Measurements from ENCODE around the gene GPAT3.

The GPAT3 gene

GRCh38 chr4:83548151-83548905, 12.4 kb downstream of the GPAT3 start (continued):
- TF ChIP-seq, protein P1, sequence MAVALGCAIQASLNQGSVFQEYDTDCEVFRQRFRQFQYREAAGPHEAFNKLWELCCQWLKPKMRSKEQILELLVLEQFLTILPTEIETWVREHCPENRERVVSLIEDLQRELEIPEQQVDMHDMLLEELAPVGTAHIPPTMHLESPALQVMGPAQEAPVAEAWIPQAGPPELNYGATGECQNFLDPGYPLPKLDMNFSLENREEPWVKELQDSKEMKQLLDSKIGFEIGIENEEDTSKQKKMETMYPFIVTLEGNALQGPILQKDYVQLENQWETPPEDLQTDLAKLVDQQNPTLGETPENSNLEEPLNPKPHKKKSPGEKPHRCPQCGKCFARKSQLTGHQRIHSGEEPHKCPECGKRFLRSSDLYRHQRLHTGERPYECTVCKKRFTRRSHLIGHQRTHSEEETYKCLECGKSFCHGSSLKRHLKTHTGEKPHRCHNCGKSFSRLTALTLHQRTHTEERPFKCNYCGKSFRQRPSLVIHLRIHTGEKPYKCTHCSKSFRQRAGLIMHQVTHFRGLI (tag by site-specific recombination; IDR thresholded peaks at IDR 0.05) = peak; percentile 18; the same call in 1 of the 2 replicates
- TF ChIP-seq, protein P2, sequence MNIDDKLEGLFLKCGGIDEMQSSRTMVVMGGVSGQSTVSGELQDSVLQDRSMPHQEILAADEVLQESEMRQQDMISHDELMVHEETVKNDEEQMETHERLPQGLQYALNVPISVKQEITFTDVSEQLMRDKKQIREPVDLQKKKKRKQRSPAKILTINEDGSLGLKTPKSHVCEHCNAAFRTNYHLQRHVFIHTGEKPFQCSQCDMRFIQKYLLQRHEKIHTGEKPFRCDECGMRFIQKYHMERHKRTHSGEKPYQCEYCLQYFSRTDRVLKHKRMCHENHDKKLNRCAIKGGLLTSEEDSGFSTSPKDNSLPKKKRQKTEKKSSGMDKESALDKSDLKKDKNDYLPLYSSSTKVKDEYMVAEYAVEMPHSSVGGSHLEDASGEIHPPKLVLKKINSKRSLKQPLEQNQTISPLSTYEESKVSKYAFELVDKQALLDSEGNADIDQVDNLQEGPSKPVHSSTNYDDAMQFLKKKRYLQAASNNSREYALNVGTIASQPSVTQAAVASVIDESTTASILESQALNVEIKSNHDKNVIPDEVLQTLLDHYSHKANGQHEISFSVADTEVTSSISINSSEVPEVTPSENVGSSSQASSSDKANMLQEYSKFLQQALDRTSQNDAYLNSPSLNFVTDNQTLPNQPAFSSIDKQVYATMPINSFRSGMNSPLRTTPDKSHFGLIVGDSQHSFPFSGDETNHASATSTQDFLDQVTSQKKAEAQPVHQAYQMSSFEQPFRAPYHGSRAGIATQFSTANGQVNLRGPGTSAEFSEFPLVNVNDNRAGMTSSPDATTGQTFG (tag by site-specific recombination; IDR thresholded peaks at IDR 0.05; ENCODE audit: borderline replicate concordance) = no peak
- TF ChIP-seq ZNF138 (tag by site-specific recombination; IDR thresholded peaks at IDR 0.05; ENCODE audit: borderline replicate concordance) (no peak), SCRT1 (tag by site-specific recombination; IDR thresholded peaks at IDR 0.05; ENCODE audit: borderline replicate concordance) (no peak), ZNF174 (tag by site-specific recombination; IDR thresholded peaks at IDR 0.05) (no peak), KLF10 (tag by site-specific recombination; IDR thresholded peaks at IDR 0.05) (peak; percentile 78), OVOL3 (tag by site-specific recombination; IDR thresholded peaks at IDR 0.05) (0 out of 2 replicates have a peak, but pooled peaks have one; percentile 32), SP2 (tag by site-specific recombination; IDR thresholded peaks at IDR 0.05) (no peak), MZF1 (tag by site-specific recombination; IDR thresholded peaks at IDR 0.05; ENCODE audit: borderline replicate concordance) (no peak), ZNF24 (tag by site-specific recombination; IDR thresholded peaks at IDR 0.05) (peak; percentile 80; the same call in 1 of the 2 replicates), MYNN (tag by site-specific recombination; IDR thresholded peaks at IDR 0.05; ENCODE audit: borderline replicate concordance) (peak; percentile 56; the same call in 1 of the 2 replicates), ZNF600 (tag by site-specific recombination; IDR thresholded peaks at IDR 0.05) (peak; percentile 33; the same call in 1 of the 2 replicates), ZNF155 (tag by site-specific recombination; IDR thresholded peaks at IDR 0.05) (no peak), BCL11B (tag by site-specific recombination; IDR thresholded peaks at IDR 0.05; ENCODE audit: low read depth) (no peak), ZNF433 (tag by site-specific recombination; IDR thresholded peaks at IDR 0.05; ENCODE audit: low read depth) (no peak), ZNF274 (IDR thresholded peaks at IDR 0.05; ENCODE audit: low read length) (no peak), ZNF274 (tag by site-specific recombination; IDR thresholded peaks at IDR 0.05; ENCODE audit: borderline replicate concordance) (no peak), ZNF341 (tag by site-specific recombination; IDR thresholded peaks at IDR 0.05; ENCODE audit: low read depth) (no peak), ZNF423 (tag by site-specific recombination; IDR thresholded peaks at IDR 0.05) (no peak), ZNF10 (tag by site-specific recombination; IDR thresholded peaks at IDR 0.05) (no peak), IKZF3 (tag by site-specific recombination; IDR thresholded peaks at IDR 0.05) (no peak; the same call in 1 of the 2 replicates), ZNF561 (tag by site-specific recombination; IDR thresholded peaks at IDR 0.05; ENCODE audit: borderline replicate concordance) (no peak), ZNF223 (tag by site-specific recombination; IDR thresholded peaks at IDR 0.05) (no peak), ZNF624 (tag by site-specific recombination; IDR thresholded peaks at IDR 0.05) (no peak), KLF7 (tag by site-specific recombination; IDR thresholded peaks at IDR 0.05; ENCODE audit: borderline replicate concordance) (no peak), ZNF830 (tag by site-specific recombination; IDR thresholded peaks at IDR 0.05; ENCODE audit: low read depth) (no peak), ZNF670 (tag by site-specific recombination; IDR thresholded peaks at IDR 0.05; ENCODE audit: low read depth) (no peak), ZSCAN23 (tag by site-specific recombination; IDR thresholded peaks at IDR 0.05) (no peak), ZNF121 (tag by site-specific recombination; IDR thresholded peaks at IDR 0.05) (no peak), ZNF544 (tag by site-specific recombination; IDR thresholded peaks at IDR 0.05) (no peak), ZNF707 (tag by site-specific recombination; IDR thresholded peaks at IDR 0.05) (no peak)
- TF ChIP-seq, protein P3, sequence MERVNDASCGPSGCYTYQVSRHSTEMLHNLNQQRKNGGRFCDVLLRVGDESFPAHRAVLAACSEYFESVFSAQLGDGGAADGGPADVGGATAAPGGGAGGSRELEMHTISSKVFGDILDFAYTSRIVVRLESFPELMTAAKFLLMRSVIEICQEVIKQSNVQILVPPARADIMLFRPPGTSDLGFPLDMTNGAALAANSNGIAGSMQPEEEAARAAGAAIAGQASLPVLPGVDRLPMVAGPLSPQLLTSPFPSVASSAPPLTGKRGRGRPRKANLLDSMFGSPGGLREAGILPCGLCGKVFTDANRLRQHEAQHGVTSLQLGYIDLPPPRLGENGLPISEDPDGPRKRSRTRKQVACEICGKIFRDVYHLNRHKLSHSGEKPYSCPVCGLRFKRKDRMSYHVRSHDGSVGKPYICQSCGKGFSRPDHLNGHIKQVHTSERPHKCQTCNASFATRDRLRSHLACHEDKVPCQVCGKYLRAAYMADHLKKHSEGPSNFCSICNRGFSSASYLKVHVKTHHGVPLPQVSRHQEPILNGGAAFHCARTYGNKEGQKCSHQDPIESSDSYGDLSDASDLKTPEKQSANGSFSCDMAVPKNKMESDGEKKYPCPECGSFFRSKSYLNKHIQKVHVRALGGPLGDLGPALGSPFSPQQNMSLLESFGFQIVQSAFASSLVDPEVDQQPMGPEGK (tag by site-specific recombination; IDR thresholded peaks at IDR 0.05) = 0 out of 2 replicates have a peak, but pooled peaks have one; percentile 46
- TF ChIP-seq, protein P4, sequence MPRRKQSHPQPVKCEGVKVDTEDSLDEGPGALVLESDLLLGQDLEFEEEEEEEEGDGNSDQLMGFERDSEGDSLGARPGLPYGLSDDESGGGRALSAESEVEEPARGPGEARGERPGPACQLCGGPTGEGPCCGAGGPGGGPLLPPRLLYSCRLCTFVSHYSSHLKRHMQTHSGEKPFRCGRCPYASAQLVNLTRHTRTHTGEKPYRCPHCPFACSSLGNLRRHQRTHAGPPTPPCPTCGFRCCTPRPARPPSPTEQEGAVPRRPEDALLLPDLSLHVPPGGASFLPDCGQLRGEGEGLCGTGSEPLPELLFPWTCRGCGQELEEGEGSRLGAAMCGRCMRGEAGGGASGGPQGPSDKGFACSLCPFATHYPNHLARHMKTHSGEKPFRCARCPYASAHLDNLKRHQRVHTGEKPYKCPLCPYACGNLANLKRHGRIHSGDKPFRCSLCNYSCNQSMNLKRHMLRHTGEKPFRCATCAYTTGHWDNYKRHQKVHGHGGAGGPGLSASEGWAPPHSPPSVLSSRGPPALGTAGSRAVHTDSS (tag by site-specific recombination; IDR thresholded peaks at IDR 0.05) = no peak
